Heart left ventricle (tissue), 16 donors: ENCODE results near the gene HSPA4. TPM values are rescaled to one million over a fixed set of nuclear protein-coding genes. Genes with fewer than 3 reads are reported as not detected.
"Not testable (repeated sequence)": the region's sequence is repeated elsewhere in the genome, so short reads cannot be mapped to it uniquely, and the experiment has no call there.

Experiments
- ATAC-seq, 4 donors: fragments of 200-7000 bp; cut with Tn5 transposase; one replicate each; pipeline ENCODE4 v1.9.1; 2020 to 2022; ENCODE audit warnings: moderate library complexity in 4 of 4, mild to moderate bottlenecking in 3 of 4, moderate number of reproducible peaks in 1 of 4
- DNase-seq, 5 donors: peaks; one replicate each; pipeline ENCODE4 v3.0.0-alpha.2; 2020
- H3K27ac ChIP-seq, 12 donors: fragments of 200-600 bp; sonication (generic) in 4 of 12; one replicate each; pipeline versions ENCODE4 v1.5.0 to v1.8.0; 2016 to 2022; ENCODE audit warnings: mild to moderate bottlenecking in 2 of 12
- H3K27me3 ChIP-seq, 9 donors: fragments of 200-600 bp; sonication (generic) in 2 of 9; one replicate each; pipeline versions ENCODE4 v1.5.1 to v1.8.0; 2016 to 2022; ENCODE audit warnings: mild to moderate bottlenecking in 3 of 9
- H3K36me3 ChIP-seq, 9 donors: fragments of 200-600 bp; sonication (generic) in 2 of 9; one replicate each; pipeline versions ENCODE4 v1.5.0 to v1.8.0; 2018 to 2022; ENCODE audit warnings: mild to moderate bottlenecking in 2 of 9
- H3K4me1 ChIP-seq, 12 donors: fragments of 200-600 bp; sonication (generic) in 4 of 12; one replicate each; pipeline versions ENCODE4 v1.5.0 to v1.8.0; 2016 to 2022; ENCODE audit warnings: mild to moderate bottlenecking in 3 of 12
- H3K4me3 ChIP-seq, 12 donors: fragments of 200-600 bp; sonication (generic) in 4 of 12; one replicate each; pipeline versions ENCODE4 v1.5.0 to v1.8.0; 2017 to 2022; ENCODE audit warnings: mild to moderate bottlenecking in 9 of 12, moderate library complexity in 4 of 12
- H3K9me3 ChIP-seq, 12 donors: fragments of 200-600 bp; sonication (generic) in 4 of 12; one replicate each; pipeline versions ENCODE4 v1.5.0 to v1.8.0; 2016 to 2022; ENCODE audit warnings: mild to moderate bottlenecking in 1 of 12
- POLR2A ChIP-seq, 2 donors: fragments of 450-650 bp; IDR thresholded peaks; one replicate each; pipeline ENCODE4 v1.6.1; 2017; ENCODE audit warnings: antibody characterized with exemption in 2 of 2, mild to moderate bottlenecking in 2 of 2, moderate library complexity in 2 of 2
- WGBS, 4 donors: extraction: QIAGEN DNeasy Blood & Tissue Kit in 2 of 4; methylation state at CpG; one replicate each; pipeline versions ENCODE4 v1.1.5 to v1.1.7; 2013 to 2018; 5-methylcytosine and 5-hydroxymethylcytosine counted together
- intact Hi-C, 10 donors: fragments of 100-400 bp; cut with DNase I; formaldehyde crosslinking; loops; one replicate each; pipeline versions ENCODE4 v1.11.1 to v1.14.2; 2022
- polyA plus RNA-seq, 2 donors: library from polyadenylated mRNA; stranded (reverse); fragments of 200-250 nt; gene quantifications; one replicate each; pipeline ENCODE4 v1.2.3, GENCODE V29; 2013
- total RNA-seq, 9 donors: library from RNA; depleted of rRNA in 2 of 9; stranded (reverse); fragments of >200 nt in 2 of 9; fragmentation: NEBNext Ultra II Directional in 3 of 9; extraction: Animal tissue kit (Norgen Biotek cat#: 25700) in 3 of 9; gene quantifications; one replicate each; pipeline versions ENCODE4 v1.1.0 to v1.2.4, GENCODE V29; 2016 to 2023
- TF ChIP-seq, protein P1 (sequence below), 12 donors: fragments of 200-600 bp; sonication (generic) in 4 of 12; IDR thresholded peaks; one replicate each; pipeline versions ENCODE4 v1.5.0 to v1.8.0; 2018 to 2022; ENCODE audit warnings: antibody characterized with exemption in 12 of 12, mild to moderate bottlenecking in 5 of 12
- donor health status: ischemic (EF 13 %, LVEDD 7.1; RV severe dilation, severe dysfunction).
- donor health status: healthy with polysubstance abuse.
- donor health status: DM: no; HTN: yes; CAD: no.
- donor health status: DM: no; HTN: no; CAD: no.
- donor health status: ischemic (EF 25% LVEDD 6.9; RV normal size, moderate dysfunction).
- donor health status: ischemic (EF 25% LVEDD 5.7; RV mildly dilated, moderate dysfunction).
- donor health status: healthy.
- donor health status: DM: yes; HTN: yes; CAD: no.
- donor health status: ischemic (EF 35%, LVEDD 5.7; RV mildly dilated, moderate dysfunction).
- donor health status: nonischemic (EF 11% LVEDD 7.7; RV severe dilation, severe dysfunction).
- donor health status: DM: yes; HTN: yes; CAD: no.
- donor health status: PGD.
- donor health status: ischemic (EF 29% LVEDD 5.4; RV normal size, mild dysfunction).
- donor health status: nonischemic (EF 23%, LVEDD 6.1; RV moderate dilation, normal function).

Gene HSPA4
- total and polyA plus RNA-seq, 11 donors = 57.5 to 132 (median 98.5) TPM

DNA sequence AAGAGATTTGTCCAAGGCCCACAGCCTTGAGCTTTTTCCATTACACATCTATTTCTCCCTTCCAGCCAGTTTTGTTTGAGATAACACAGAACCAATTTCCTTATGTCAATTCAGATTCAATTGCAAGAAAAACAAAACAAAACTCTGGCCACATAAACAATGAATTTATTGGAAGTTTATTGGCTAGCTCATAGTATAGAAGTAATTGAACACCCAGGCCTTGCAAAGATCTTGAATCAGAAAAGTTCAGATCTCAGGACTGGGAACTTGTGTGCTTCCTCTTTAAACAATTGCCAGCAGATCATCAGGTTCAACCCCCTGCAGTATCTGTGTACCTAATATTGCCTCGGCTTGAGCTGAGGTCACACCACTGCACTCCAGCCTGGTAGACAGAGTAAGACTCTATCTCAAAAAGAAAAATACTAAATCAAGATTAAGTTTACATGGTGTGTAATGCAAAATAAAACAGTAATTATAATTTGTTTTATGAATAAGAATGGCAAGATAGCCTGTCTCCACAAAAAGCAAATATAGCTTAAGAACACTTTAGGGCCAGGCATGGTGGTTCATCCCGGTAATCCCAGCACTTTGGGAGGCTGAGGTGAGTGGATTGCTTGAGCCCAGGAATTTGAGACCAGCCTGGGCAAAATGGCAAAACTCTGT is 21.3 kb upstream of the HSPA4 start:
- Histone ChIP-seq H3K27me3 (no peaks in the 10 kb centered on the region), H3K4me1 (peaks cover 0 to 14% (median 3%) of the 10 kb centered on the region in 12 donors), H3K27ac (no peak overlapping the region), H3K36me3 (no peaks in the 10 kb centered on the region), H3K4me3 (no peak overlapping the region), H3K9me3 (no peaks in the 10 kb centered on the region)
- TF ChIP-seq, protein P1, sequence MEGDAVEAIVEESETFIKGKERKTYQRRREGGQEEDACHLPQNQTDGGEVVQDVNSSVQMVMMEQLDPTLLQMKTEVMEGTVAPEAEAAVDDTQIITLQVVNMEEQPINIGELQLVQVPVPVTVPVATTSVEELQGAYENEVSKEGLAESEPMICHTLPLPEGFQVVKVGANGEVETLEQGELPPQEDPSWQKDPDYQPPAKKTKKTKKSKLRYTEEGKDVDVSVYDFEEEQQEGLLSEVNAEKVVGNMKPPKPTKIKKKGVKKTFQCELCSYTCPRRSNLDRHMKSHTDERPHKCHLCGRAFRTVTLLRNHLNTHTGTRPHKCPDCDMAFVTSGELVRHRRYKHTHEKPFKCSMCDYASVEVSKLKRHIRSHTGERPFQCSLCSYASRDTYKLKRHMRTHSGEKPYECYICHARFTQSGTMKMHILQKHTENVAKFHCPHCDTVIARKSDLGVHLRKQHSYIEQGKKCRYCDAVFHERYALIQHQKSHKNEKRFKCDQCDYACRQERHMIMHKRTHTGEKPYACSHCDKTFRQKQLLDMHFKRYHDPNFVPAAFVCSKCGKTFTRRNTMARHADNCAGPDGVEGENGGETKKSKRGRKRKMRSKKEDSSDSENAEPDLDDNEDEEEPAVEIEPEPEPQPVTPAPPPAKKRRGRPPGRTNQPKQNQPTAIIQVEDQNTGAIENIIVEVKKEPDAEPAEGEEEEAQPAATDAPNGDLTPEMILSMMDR (IDR thresholded peaks at IDR 0.05) = no peak
- TF ChIP-seq POLR2A (IDR thresholded peaks at IDR 0.05) = no peak
- intact Hi-C loops = no loop called here
- DNase-seq (no peak), ATAC-seq (no peak)
- 67 to 77% (median 72%) methylated on average over 2 of the region's 2 CpGs for WGBS, 4 donors

DNA sequence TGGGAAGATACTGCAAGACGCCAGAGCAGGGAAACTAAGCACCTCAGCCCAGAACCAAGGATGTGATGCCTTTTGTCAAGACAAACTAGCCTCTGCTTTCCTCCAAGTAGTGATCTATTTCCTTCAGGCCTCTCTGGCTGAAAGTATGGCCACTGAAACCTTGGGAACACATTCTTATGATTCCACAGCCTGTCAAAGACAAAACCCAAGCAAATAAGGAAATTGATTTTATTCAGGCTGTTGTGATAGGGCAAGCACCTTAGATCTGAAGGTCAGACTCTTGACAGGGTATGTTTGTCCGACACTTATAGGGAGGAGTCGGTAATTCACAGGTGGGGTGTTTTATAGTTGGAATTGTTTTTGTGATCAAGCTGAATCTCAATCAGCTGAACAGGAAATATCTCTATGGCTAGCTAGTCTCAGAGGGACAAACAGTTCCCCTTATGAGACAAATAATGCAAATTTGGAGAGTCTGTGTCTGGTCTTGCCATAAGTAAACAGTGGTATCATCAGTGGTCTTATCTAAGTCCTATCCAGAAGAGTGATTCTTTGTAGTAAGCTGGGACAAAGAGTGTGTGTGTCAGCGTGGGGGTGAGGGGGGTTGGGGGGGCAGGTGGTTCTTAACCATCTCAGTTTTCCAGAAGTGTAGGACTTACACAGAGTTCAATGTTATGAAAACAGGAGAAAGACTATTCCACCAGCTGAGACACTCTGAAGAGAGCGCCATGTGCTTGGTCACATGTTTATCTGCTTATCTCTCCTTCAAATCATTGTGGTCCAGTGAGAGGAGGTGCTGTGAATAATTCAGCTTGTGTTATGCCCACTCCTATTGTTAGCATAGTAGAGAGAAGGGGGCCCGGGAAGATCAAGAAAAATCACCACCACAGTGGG is 18.7 kb upstream of the HSPA4 start:
- H3K4me3 ChIP-seq = no peak overlapping the region
- 58 to 72% (median 63%) methylated on average over 6 of the region's 6 CpGs for WGBS, 4 donors
- H3K27me3 ChIP-seq = no peaks in the 10 kb centered on the region
- no peaks in the 10 kb centered on the region for H3K9me3 ChIP-seq
- ATAC-seq (no peak), DNase-seq (no peak)
- H3K27ac ChIP-seq = no peak overlapping the region
- TF ChIP-seq, protein P1 (IDR thresholded peaks at IDR 0.05) = no peak
- no peak for TF ChIP-seq POLR2A (IDR thresholded peaks at IDR 0.05)
- intact Hi-C loops = no loop called here
- peaks cover 0 to 6% (median 0%) of the 10 kb centered on the region in 12 donors for H3K4me1 ChIP-seq
- no peaks in the 10 kb centered on the region for H3K36me3 ChIP-seq

DNA sequence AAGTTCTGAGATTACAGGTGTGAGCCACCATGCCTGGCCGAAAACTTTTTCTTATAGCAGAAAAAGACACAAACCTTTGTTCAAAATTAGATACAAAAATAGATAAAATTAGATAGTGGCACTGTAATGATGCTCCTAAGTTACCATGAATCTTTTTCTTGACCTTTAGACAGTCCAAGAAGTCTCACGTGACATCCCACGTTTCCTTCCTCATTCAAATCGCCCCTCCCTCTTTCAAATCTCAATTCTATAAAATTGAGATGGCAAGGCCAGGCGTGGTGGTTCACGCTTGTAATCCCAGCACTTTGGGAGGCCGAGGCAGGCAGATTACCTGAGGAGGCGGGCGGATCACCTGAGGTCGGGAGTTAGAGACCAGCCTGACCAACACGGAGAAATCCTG is 17.7 kb upstream of the HSPA4 start:
- WGBS, 4 donors = 80 to 88% (median 83%) methylated on average over 11 of the region's 11 CpGs
- no peak for ATAC-seq
- Histone ChIP-seq H3K27me3 (no peaks in the 10 kb centered on the region), H3K4me1 (peaks cover 0 to 6% (median 0%) of the 10 kb centered on the region in 12 donors), H3K27ac (no peak overlapping the region), H3K36me3 (no peaks in the 10 kb centered on the region), H3K4me3 (no peak overlapping the region), H3K9me3 (no peaks in the 10 kb centered on the region)
- intact Hi-C loops = no loop called here
- TF ChIP-seq, protein P1 (IDR thresholded peaks at IDR 0.05) = no peak
- TF ChIP-seq POLR2A (IDR thresholded peaks at IDR 0.05) = no peak
- DNase-seq = no peak

- H3K4me1 ChIP-seq = peaks cover 0 to 6% (median 0%) of the 10 kb centered on the region in 12 donors
- ATAC-seq (no peak), DNase-seq (no peak)
- H3K36me3 ChIP-seq = no peaks in the 10 kb centered on the region
- H3K4me3 ChIP-seq = no peak overlapping the region
- H3K27ac ChIP-seq = no peak overlapping the region
- no peaks in the 10 kb centered on the region for H3K27me3 ChIP-seq
- intact Hi-C loops = no loop called here
- TF ChIP-seq, protein P1 (IDR thresholded peaks at IDR 0.05) = no peak
- TF ChIP-seq POLR2A (IDR thresholded peaks at IDR 0.05) = no peak
- WGBS, 4 donors = 44 to 93% (median 75%) methylated on average over 2 of the region's 2 CpGs
- H3K9me3 ChIP-seq = no peaks in the 10 kb centered on the region
These were observed 16.6 kb upstream of the HSPA4 start for GRCh38 chr5:133035224-133035623.

GRCh38 chr5:133036677-133037076 is 15.1 kb upstream of the HSPA4 start:
- intact Hi-C loops, DNase-seq: not testable (repeated sequence)

More at GRCh38 chr5:133036677-133037076, 15.1 kb upstream of the HSPA4 start:
- not testable (repeated sequence) for H3K36me3 ChIP-seq, H3K9me3 ChIP-seq, H3K27me3 ChIP-seq, H3K4me1 ChIP-seq, ATAC-seq, H3K4me3 ChIP-seq, H3K27ac ChIP-seq
- WGBS, 4 donors = 89 to 95% (median 93%) methylated on average over 6 of the region's 6 CpGs
